ENCODE results near the gene MBP.
"Not testable (repeated sequence)": the region's sequence is repeated elsewhere in the genome, so short reads cannot be mapped to it uniquely, and the experiment has no call there.

Gene MBP

DNA sequence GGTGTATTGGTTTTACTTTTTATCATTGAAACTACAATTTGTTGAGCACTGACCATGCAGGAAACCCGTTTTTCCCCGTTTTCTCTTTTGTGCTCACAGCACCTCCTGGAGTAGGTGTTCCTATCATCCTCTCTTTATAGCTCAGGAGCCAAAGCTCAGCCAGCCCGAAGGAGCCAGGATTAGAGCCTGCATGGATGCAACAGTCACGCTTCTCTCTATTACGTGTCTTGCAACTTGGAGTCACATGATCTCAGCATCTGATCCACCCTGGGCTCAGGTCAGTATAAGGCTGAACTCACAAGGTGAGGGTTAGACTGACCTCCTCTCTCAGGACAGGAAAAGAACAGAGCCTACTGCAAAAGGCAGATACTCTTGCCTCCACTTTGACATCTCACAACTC is 150.5 kb downstream of the MBP start:
- DNase-seq: no peak

GRCh38 chr18:76981396-76981968 is 151.1 kb downstream of the MBP start:
- no peak for DNase-seq

DNA sequence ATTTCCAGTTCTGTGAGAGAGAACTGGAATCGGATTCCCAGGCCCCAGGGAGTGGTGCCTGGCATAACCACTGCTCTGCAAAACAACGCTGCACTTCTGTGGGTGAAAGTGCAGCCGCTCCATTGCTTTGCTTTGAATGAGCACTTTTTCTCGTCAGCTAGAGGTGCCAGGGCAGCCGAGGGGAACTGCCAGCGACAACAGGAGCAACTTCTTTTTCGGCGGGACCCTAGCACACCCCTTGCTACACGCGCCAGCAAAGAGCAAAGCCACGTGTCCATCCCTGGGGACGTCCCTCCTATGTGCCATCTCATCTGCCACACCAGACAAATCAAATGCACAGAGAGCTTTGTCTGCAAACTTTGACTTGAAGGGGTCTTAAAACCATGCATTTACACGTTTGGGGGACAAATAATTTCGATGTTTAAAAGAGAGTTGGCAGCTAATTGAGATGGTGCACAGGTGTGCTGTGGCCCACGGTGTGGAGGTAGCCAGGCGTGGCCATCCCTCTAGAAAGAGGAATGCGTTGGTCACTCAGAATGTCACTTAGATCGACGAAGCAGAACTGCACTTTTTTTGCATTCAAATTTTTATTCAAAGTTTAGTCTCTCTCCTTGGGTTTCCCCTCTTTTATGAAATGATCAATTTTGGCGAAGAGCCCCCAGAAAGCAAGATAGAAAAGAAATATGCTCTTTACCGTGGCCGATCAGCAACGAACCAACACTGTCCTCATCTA is 151.8 kb downstream of the MBP start:
- no peak for DNase-seq

DNA sequence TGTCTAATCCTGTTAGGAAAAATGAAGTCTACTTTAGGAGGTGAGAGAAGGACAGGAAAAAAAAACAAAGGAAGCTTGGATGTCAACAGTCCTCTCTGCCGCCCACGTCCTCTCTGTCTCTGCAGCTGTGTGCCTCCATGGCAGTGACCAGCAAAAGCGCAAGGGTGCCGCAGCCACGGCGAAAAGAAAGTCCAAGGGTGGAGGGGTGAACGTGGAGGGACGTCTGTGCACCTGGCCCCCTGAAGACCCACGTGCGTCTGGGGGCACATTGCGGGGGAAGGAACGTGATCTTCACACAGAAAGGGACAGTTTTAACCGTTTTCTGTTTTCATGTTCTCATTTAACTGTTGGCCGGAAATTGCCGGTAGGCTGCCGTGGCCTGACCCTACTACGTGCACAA is 152.7 kb downstream of the MBP start:
- no peak for DNase-seq

- no peak for DNase-seq
These were observed 153.4 kb downstream of the MBP start for GRCh38 chr18:76979111-76979751.

GRCh38 chr18:76978616-76979015 is 154.0 kb downstream of the MBP start:
- no peak for DNase-seq

DNA sequence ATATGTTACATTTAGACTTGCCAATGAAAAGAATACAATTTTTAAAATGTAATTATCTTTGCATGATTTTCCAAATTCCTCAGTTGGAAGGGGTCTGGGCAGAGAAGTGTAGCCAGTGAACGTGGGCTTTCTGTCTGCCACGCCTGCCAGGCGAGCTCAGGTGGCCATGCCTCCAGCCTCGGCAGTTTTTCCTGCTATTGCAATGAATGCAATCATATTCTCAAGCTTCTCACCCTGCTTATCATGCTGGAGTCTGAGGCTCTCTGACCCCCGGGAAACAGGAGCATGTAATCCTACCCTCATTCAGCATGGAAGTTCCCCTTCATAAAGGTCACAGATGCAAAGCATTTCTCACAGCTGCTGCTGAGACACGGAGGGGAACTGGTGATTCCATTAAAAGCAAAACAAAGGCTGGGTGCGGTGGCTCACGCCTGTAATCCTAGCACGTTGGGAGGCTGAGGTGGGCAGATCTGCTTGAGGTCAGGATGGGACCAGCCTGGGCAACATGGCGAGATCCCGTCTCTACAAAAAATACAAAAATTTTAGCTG is 154.8 kb downstream of the MBP start:
- DNase-seq: no peak

GRCh38 chr18:76977108-76977621 is 155.4 kb downstream of the MBP start:
- DNase-seq: no peak

DNA sequence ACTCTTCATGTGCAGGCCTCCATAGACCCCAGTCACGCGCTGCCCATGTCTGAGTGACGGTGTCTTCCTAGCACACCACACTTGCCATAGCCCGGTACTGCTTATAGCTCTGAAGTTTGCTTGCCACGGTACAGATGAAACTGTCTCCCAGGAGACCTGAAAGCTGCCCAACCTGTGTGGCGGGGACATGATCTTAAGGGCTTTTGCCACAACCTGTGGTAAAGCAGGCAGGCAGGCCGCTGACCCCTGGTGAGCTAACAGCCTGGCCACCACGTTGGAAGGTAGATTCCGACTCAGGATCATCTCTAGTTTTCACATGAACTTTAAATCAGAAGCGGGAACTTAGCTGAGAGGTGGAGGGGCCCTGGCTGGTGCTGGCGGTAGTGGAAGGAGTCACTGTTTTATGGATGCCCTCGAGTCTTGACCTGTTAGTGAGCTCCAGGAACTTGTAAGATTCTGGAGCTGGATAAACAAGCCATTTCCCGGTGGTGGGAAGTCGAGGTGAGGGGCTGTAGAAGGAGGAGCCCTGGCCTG is 156.9 kb downstream of the MBP start:
- no peak for DNase-seq

- no peak for DNase-seq
These were observed 158.2 kb downstream of the MBP start for GRCh38 chr18:76974386-76974785.

GRCh38 chr18:76973520-76974266 is 158.9 kb downstream of the MBP start:
- DNase-seq: no peak

- no peak for DNase-seq
These were observed 159.6 kb downstream of the MBP start for GRCh38 chr18:76972846-76973519.

GRCh38 chr18:76972241-76972640 is 160.3 kb downstream of the MBP start:
- DNase-seq: no peak

GRCh38 chr18:76970770-76971559 is 161.6 kb downstream of the MBP start:
- no peak for DNase-seq

DNA sequence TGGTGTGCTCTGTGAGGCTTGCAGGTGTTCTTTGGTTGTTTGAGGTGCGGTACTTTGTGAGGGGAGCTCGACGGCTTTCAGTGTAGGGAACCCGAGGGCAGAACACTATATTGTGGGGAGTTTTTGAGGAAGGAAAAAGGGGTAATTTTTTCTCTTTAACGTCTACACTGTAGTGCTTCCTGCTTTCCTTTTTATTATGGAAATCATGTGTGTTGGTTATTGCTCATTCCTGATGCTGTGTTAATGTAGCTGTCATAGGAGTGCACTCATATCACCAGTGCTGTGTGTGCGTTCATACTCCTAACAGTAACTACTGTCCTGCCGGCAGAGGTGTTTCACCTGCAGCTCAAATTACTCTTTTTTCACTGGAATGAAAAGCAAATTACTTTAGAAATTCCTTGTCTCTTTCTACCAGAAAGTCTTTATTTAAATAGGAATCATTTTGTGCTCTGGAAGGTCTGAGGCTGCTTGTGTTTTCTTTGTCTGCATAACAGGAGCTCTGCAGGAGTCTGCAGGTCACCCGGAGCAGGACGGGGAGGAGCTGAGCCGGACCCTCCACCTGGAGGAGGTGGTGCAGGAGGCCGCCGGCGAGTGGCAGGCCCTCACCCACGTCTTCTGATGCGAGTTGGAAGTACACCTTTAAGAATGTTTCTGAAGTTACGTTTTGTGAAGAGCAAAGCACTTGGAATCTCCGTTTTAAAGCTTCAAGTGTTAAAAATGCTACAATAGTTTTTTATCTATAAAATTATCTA is 164.7 kb downstream of the MBP start:
- no peak for DNase-seq

GRCh38 chr18:76967299-76967698 is 165.3 kb downstream of the MBP start:
- not testable (repeated sequence) for DNase-seq

GRCh38 chr18:76965555-76966151 is 166.9 kb downstream of the MBP start:
- not testable (repeated sequence) for DNase-seq

GRCh38 chr18:76963936-76964335 is 168.6 kb downstream of the MBP start:
- no peak for DNase-seq

GRCh38 chr18:76962851-76963250 is 169.7 kb downstream of the MBP start:
- no peak for DNase-seq

DNA sequence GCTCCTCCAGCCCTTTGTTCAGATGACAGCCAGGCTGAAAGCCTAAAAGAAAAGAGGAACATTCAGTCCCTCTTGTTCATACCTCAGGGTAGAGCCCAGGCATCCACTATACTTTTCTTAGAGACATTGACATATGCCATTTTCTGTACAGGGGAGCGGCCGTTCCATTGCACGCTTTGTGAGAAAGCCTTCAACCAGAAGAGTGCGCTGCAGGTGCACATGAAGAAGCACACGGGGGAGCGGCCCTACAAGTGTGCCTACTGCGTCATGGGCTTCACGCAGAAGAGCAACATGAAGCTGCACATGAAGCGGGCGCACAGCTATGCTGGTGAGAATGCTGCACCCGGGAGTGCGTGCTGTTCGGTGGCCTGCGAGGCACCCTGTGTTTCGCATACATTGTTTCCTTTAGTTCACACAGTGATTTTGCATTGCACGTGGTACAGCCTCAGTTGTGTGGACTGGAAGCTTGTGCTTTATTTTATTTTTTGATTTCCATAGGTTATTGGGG is 172.0 kb downstream of the MBP start:
- DNase-seq: no peak

Measured in NCI-H226 (cell line).